Fibroblast of peridontal ligament (primary cell): ENCODE data around the gene ABCF3.
A peak's percentile ranks its signal among the peaks of the same experiment; 100 is the strongest.

Experiments used
- DNase-seq: peaks from one replicate; pipeline ENCODE4 v3.0.0-alpha.2; 2010; ENCODE audit errors: extremely low read depth

Gene ABCF3

GRCh38 chr3:184168363-184169120 is 17.5 kb upstream of the ABCF3 start:
- DNase-seq: peak; percentile 74

DNA sequence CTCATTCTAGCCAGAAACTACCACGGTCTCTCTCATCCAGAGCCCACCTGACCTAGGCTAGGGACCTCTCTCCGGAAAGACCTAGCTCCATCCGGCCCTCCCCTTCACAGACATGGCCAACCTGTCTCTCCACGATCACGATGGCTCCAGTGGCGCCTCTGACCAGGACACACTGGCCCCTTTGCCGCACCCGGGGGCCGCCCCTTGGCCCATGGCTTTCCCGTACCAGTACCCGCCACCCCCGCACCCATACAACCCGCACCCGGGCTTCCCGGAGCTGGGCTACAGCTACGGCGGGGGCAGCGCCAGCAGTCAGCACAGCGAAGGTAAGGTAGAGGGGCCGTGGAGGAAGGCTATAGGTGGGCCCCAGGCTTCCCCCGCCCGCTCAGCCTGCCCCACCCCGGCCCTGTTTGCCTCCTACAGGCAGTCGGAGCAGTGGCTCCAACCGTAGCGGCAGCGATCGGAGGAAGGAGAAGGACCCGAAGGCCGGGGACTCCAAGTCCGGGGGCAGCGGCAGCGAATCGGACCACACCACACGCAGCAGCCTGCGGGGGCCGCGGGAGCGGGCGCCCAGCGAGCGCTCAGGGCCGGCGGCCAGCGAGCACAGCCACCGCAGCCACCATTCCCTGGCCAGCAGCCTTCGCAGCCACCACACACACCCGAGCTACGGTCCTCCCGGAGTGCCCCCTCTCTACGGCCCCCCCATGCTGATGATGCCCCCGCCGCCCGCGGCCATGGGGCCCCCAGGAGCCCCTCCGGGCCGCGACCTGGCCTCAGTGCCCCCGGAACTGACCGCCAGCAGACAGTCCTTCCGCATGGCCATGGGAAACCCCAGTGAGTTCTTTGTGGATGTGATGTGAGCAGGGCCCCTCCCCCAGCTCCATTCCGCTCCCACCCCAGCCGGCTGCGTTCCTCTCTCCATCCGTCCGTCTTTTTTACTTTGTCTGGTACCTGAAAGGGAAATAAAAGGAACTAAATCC is 15.8 kb upstream of the ABCF3 start:
- DNase-seq: no peak

DNA sequence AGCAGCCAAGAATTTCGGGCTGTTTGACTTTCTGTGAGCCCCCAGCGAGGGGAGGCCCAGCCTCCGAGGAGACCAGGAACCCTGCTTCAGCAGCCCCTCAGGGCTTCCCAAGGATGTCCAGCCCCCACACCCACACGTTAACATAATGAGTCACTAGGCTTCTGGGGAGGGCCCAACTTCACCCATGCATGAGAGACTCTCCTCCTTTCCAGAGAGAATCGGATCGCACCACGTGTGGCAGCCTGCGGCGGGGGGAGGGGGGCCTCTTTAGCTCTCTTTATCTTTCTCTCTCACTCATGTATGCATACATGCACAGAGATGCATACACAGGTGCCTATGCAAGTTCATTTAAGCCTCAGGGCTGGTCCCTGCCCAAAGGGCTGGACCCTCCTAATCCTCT is 14.4 kb upstream of the ABCF3 start:
- DNase-seq: peak; percentile 65

GRCh38 chr3:184172681-184173373 is 13.2 kb upstream of the ABCF3 start:
- peak; percentile 78 for DNase-seq

GRCh38 chr3:184173374-184173722 is 12.7 kb upstream of the ABCF3 start:
- no peak for DNase-seq

- no peak for DNase-seq
Observed at GRCh38 chr3:184174284-184174645, 11.7 kb upstream of the ABCF3 start.

- DNase-seq: peak; percentile 99
Observed at GRCh38 chr3:184174646-184175492, 11.1 kb upstream of the ABCF3 start, which contains the start of gene AP2M1. TSS of gene AP2M1 (plus strand) at chr3:184174855. CDS start at chr3:184176994, 2,139 bp downstream.

GRCh38 chr3:184175506-184175905 is 10.5 kb upstream of the ABCF3 start:
- DNase-seq: no peak

DNA sequence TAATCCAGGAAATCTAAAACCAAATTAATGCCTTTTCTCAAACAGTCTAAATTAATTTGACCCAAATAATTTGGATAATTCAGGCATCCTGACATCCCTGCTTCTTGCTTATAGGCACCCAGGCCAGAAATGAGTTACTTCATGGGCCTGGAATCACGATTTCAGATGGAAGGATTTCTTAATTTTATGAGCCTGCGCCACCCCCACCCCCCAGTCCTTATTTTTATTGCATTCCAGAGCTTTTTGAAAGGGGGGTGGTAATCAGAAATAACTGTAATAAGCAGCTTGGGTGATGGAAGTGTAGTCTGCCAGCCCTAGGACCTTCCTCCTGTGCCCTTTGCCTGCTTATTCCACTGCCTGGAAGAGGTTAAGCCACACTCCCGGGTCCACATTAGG is 10.0 kb upstream of the ABCF3 start:
- DNase-seq: no peak

- DNase-seq: peak; percentile 89
Observed at GRCh38 chr3:184176377-184177330, 9.3 kb upstream of the ABCF3 start.

GRCh38 chr3:184177331-184177731 is 8.7 kb upstream of the ABCF3 start:
- peak; percentile 31 for DNase-seq

DNA sequence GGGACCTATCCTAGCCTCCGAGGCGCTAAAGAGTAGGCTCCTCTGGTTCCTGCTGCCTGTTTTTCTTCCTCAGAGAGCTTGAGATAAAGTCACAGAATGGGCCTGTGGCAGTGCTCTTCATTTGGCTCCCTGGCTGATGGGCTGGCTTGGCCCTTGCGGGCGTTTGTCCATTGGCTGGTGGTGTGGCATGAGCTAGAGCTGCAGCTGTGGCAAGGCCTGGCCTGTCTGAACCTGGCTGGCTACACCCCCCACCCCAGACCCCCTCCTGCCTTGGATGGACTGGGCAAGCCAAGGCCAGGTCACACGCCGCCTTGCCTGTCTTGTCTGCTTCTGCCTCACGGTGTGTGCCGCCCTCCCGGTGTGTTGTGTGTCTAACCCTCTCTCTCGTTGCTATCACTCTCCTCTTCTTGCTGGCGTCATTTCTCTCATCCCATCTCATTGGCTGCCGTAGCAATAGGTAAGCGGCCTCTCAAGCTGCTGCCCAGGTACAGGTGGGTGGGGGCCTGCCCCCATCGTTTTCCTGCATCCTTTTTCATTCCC is 8.2 kb upstream of the ABCF3 start:
- no peak for DNase-seq

- no peak for DNase-seq
Observed at GRCh38 chr3:184178521-184179138, 7.4 kb upstream of the ABCF3 start.

GRCh38 chr3:184180165-184180564 is 5.8 kb upstream of the ABCF3 start:
- peak; percentile 43 for DNase-seq

DNA sequence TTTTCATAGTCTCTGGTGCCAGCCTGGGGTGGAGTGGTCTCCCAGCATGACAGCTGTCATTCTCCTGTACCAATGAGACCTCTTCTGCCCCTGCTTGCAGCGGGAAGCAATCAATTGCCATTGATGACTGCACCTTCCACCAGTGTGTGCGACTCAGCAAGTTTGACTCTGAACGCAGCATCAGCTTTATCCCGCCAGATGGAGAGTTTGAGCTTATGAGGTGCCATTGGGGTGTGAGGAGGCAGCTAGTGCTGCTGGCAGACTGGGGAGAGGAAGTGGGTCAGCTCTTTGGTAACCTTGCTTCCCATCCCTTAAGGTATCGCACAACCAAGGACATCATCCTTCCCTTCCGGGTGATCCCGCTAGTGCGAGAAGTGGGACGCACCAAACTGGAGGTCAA is 4.4 kb upstream of the ABCF3 start:
- DNase-seq: no peak

DNA sequence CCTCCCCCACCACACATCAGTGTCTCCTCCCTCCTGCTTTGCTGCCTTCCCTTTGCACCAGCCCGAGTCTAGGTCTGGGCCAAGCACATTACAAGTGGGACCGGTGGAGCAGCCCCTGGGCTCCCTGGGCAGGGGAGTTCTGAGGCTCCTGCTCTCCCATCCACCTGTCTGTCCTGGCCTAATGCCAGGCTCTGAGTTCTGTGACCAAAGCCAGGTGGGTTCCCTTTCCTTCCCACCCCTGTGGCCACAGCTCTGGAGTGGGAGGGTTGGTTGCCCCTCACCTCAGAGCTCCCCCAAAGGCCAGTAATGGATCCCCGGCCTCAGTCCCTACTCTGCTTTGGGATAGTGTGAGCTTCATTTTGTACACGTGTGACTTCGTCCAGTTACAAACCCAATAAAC is 2.3 kb upstream of the ABCF3 start:
- no peak for DNase-seq

- DNase-seq: no peak
Observed at GRCh38 chr3:184184546-184185230, 1.3 kb upstream of the ABCF3 start.

DNA sequence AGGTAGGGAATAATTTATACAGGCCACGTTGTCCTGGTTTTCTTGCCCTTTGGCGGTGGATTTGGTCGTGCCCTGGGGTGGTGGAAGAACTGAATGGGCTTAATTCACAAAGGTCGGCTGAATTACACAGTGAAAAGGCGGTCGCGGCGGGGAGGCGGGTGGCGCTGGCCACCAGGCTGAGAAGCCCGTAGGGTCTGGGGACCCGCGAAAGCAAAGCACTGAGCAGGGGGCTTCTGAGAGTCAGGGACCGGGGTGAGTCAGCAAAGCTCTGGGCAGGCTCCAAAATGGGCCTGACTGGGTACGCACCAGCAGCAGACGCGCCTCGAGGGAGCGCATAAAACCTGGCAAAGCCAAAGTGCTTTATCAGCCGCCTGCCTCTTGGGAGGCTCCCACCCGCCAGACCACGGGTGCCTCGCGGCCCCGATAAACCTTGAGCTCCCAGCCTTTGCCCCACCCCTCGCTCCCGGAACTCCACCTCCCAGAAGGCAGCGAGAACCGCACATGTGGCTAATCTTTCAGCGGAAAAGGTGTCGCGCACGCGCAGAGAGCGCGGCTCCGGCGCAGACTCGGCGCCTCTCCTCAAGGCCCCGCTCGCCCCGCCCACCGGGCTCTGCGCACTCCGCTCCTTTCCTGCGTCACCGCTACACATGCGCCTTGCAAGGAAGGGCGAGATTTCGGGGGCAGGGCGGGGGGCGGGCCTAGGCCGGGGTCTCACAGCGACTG is 377 bp upstream of the ABCF3 start:
- DNase-seq: peak; percentile 98
